GM21737 (cell line): Measurements from ENCODE around the gene DOCK11.
"Not testable (repeated sequence)": the region's sequence is repeated elsewhere in the genome, so short reads cannot be mapped to it uniquely, and the experiment has no call there.

Source experiments
- ATAC-seq: cut with Tn5 transposase; IDR thresholded peaks from one replicate; pipeline ENCODE4 v1.9.1; 2021; ENCODE audit warnings: mild to moderate bottlenecking, moderate library complexity; ENCODE audit not compliant: unreplicated experiment

Gene DOCK11

DNA sequence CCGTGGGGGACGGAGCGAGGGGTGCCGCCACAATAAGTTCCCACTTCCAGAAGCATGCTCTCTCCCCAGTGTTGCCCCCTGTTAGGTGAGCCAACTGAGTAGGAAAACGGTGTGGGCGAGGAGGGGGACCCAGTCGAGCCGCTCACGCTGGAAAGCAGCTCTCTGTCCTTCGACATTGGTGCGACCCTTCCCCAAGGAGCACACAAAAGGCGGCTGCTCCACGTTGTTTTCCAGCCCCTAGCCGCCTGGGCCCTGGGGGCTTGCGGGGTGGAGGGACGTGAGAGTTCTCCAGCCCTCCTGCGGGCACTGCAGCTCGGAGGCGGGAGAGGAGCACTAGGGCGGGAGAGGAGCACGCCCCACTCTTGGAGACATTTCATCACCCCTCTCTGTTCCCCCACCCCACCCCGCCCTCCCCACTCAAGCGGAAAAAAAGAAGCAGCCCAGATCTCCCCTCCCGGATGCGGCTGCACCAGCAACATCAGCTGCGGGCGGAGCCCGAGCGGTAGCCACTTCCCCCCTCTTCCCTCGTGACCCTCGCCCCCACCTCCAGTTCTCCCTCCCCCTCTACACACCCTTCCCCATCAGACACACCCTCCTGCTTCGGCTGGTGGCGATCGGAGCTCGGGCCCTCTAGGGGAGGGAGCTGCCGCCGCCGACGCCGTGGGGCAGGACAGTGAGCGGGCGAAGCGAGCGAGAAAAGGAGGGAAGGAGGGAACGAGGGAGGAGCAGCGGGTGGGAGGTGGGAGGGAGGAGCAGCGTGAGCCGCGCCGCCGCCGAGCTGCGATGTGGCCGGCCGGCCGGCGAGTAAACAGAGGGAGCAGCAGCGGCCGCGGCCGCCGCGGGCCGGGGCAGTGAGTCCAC is at the start of gene DOCK11:
TSS of gene DOCK11 (plus strand) at position 755 of the 861 bp plus-strand sequence. CDS start 157 bp downstream, outside the sequence.
- peak; percentile 54 for ATAC-seq

DNA sequence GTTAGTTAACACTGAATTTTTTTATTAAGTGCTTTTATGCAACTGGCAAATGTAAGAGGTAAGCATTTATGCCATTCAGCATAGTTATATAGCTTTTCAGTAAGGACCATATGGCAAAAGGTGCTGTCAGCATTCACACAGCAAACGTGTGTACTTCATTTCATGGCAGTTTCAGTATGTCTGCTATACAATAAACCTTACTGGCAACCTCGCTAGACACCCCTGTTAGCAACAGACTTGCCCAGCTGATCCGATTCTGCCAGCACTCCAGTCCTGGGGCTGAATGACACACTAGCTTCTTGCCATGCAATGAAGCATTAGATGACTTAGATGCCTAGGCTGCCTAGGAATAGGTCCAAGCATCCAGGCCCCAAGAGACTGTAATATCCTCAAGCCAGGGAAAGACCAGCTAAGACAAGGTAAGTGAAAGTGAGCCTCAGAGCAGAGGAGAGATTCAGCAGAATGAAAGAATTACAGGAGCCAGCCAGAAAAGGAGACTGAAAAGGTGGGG is 47.3 kb upstream of the DOCK11 start:
- ATAC-seq: no peak

DNA sequence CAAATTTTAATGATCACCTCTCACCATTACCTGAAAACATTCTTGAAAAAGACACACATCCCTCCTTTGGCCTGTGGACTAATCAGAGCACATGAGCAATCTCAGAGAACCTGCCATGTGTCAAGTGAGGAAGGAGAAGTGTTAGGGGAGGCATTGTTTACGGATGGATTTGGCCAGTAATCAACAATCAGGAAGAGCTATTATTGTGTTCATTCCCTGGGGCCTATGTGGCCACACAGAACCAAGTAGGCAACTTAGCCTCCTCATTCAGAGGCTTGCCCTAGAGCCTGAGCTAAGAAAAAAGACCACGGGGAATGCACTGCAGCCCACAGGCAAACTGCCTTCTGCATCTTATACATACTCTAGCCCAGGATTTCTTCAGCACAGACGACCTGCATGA is 40.6 kb upstream of the DOCK11 start:
- ATAC-seq: no peak

DNA sequence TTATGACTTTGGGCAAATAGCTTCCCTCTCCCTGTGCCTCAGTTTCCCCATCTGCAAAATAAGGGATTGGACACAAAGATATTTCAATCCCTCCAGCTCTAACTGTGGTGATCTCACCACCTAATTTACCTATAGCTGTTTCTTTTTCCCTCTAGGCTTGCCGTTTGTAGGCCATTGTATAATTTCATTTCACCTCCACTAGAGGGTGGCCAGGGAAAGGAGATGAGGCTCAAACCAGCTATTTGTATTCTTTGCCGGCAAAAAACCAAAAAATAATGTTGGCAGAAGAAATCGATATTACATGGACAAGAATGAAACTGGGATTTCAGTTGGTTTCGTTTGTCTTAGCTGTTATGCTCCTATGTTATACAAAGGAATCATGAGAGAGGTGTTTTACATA is 36.1 kb upstream of the DOCK11 start:
- no peak for ATAC-seq

DNA sequence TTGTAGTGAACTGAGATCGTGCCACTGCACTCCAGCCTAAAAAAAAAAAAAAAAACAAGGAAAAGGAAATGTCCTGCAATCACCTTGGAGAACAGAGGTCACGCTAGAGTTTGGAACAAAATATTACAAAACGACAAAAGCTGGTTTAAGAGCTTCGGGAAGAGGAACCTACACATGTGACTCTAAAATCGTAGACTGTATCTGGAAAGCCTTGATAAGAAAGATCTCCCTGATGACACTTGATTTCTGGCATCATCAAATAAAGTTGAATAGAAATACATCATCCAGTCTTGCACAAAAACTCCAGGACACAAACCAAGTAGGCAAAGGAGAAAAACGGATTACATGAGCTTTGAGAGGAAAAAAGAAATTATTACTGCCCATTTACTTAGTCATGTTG is 31.1 kb upstream of the DOCK11 start:
- no peak for ATAC-seq

DNA sequence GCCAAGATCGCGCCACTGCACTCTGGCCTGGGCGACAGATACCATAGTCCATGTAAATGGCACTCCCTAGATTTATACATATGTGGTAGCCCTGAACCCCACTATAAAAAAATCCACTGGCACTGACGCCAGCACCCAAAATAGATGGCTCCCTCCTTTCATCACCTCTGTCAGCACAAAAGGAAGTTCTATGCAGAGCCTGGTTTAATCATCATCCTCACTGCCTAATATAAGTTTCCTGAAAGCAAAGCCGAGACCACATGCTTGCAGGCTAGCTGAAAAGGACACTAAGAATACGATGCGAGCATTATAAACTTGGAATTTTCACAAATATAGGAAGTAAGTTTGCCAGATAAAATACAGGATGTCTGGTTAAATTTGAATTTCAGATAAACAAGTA is 27.5 kb upstream of the DOCK11 start:
- no peak for ATAC-seq

DNA sequence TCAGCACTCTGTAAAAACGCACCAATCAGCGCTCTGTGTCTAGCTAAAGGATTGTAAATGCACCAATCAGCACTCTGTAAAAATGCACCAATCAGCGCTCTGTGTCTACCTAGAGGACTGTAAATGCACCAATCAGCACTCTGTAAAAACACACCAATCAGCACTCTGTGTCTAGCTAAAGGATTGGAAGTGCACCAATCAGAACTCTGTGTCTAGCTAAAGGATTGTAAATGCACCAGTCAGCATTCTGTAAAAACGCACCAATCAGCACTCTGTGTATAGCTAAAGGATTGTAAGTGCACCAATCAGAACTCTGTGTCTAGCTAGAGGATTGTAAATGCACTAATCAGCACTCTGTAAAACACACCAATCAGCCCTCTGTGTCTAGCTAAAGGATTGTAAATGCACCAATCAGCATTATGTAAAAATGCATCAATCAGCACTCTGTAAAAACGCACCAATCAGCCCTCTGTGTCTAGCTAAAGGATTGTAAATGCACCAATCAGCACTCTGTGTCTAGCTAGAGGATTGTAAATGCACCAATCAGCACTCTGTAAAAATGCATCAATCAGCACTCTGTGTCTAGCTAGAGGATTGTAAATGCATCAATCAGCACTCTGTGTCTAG is 24.8 kb upstream of the DOCK11 start:
- not testable (repeated sequence) for ATAC-seq

DNA sequence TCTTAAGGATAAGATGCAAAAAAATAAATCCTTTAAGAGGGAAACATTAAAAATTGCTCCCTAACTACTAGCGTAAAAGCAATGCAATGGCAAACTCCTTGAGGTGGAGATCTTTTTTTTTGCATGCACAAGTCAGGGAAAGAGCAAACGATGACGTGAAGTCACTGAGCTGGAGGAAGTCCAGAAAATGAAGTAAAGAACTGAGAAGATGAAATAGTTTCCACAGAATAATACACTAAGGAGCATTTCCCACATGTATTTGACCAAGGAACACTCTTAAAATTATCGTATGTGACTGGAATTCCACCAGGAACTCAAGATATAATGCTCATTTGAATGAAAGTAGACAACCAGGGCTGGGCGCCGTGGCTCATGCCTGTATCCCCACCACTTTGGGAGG is 21.0 kb upstream of the DOCK11 start:
- ATAC-seq: no peak

DNA sequence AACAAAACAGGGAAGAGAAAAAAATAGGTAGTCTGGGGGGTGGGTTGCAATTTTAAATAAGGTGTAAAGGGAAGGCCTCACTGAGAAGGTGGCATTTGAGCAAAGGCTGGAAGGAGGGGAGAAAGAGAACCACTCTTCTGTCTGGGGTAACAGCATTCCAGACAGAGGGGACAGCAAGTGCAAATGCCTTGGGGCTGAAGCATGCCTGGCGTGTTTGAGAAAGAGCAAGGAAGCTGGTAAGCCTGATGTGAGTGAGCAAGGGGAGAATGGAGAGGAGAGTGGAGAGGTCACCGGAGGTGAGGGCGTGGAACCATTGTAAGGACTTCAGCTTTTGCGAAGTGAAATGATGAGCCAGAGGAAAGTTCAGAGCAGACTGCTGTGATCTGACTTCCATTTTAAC is 19.7 kb upstream of the DOCK11 start:
- no peak for ATAC-seq

DNA sequence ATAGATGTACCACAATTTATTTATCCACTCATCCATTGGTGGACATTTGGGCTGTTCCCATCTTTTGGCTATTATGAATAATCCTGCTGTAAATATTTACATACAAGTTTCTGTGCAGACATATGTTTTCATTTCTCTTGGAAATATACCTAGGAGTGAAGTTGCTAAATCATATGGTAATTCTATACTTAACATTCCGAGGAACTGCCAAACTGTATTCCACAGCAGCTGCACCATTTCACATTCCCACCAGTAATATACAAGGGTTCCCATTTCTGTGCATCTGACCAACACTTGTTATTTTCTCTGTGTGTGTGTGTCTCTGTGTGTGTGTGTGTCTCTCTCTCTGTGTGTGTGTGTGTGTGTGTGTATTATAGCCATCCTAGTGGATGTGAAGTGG is 15.4 kb upstream of the DOCK11 start:
- no peak for ATAC-seq

DNA sequence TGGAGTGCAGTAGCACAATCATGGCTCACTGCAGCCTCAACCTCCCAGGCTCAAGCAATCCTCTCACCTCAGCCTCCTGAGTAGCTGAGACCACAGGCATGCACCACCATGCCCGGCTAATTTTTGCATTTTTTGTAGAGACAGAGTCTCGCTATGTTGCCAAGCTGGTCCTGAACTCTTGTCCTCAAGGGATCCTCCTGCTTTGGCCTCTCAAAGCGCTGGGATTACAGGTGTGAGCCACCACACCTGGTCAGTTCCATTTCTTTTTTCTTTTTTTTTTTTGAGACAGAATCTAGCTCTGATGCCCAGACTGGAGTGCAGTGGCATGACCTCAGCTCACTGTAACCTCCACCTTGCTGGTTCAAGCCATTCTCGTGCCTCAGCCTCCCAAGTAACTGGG is 13.2 kb upstream of the DOCK11 start:
- not testable (repeated sequence) for ATAC-seq

DNA sequence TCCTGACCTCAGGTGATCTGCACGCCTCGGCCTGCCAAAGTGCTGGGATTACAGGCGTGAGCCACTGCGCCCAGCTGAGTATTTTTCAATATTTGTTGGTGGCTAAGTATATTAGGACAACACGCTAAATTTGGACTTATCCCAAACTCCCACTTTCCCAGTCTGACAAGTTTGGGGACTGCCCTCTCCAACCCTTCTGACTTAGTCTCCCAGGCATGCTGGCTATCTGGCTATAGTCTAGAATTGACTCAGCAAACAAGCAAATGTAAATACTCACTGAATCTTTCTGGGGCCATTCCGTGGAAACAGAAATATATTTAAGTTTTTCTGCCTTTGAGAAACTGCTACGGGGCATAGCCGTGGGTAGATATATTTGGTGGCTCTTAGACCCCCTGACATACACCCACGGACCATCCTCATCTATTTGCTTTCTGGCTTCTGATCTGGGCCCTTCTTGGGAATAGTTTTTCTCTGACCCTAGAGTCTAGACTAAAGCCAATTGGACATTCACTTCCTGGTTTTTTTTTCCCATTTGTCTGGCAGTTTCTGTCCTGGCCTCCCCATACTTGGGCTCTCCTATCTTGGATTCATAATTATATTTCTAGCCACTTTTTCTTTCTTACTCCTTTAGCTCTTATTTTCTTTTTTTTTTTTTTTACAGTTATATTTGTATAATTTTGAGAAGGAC is 11.3 kb upstream of the DOCK11 start:
- ATAC-seq: no peak

DNA sequence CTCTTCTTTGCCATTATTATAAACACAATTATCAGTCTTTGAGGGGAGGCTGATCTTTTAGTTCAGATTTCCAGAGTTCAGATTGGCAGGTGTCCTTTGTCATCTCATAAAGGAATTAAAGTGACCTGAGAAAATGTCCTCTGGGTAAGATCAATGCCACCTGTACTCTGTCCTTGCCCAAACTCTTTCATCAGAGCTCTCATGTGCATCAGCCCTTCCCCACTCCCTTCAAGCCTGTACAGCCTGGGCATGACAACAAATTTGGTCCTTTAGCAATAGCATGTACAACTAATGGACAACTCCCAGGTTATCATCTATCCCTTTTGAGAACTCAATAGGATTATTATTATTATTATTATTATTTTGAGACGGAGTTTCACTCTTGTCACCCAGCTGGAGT is 8.9 kb upstream of the DOCK11 start:
- not testable (repeated sequence) for ATAC-seq

DNA sequence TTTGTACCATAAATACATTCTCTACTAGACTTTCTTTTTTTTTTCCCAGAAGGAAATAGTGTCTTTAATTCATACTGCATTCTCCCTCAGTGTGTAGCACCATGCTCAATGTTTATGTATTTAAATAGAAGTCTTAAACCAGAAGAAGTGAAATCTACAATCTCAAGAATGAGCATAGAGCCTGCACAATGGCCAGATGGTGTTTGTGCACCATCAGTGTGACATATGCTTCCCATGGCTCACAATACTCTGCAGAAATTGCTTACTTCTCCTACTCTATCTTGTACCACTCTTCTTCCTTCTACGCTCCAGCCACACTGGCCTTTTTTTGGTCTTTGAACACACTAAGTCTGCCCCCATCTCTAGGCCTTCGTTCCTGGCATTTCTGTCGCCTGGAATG is 2.6 kb upstream of the DOCK11 start:
- ATAC-seq: no peak

DNA sequence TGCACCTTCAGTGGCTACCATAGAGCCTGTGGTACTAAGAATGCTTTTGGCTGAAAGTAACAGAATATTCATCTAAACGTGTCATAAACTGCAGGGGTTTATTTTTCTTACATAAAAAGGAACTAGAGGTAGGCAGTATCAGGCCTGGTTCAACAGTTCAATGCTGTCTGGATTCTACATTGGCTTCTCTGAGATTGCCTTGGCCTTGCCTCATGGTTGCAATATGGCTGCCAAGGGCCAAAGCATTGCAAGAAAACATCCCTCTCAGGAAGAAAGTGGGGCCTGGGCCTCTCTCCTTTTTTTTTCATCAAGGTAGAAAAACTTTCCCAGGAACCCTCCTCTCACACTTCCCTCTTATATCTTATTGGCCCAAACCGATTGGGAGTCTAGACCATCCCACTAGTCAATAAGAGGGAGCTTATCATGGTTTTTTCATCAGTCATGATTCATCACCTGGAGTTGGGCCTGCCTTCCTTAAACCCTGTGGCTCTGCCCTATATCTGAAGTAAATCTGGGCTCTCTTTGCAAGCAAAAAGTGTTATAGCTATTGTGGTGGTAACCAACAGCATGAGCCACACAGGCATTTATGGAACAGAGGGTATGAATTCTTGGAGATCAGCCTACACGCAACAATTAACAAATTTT is 1.8 kb upstream of the DOCK11 start:
- no peak for ATAC-seq

DNA sequence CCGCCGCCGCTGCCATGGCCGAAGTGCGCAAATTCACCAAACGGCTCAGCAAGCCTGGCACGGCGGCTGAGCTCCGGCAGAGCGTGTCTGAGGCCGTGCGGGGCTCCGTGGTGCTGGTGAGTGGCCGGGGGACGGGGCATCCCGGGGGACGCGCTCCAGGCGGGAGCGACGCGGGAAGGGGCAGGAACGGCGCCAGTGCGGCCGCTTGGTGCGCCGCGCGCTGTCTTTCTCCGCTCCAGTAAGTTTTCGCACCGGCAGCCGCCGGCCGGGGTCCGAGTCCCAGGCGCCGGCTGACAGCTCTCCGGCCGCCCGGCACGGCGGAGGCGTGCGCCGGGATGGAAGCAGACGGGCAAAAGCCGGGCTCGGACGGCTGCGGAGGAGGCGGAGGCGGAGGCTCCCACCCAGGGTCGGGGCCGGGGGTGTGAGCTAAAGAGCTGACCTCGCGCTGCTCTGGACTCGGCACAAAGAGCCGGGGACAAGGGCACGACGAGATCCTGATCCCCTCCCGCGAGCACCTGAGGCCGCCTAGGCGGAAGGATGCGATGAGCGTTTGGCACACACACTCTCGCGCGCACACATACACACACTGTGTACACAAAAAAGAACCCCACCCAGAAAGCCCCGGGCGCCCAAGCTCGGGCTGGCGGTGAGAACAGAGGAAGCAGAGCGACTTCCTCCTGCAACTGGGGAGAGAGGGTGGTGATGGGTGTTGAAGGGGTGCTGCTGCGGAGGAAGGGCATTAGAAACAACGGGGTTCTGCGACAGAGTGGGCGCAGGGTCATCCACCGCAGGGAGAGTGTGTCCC is 545 bp downstream of the DOCK11 start:
- ATAC-seq: peak; percentile 58

DNA sequence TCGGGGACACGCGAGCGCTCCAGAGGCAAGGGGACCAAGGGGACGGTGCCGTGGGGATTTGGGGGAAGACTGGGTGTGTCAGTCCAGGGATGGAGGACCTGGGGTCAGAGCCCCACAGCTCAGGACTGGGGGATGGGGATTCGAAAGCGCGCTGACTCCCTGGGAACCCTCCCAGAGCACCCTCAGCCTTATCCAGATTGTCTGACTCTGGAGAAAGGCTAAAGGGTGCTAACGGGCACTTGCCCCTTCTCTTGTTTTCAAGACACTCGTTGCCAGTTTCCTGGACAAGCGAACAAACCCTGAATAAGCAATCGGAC is 1.1 kb downstream of the DOCK11 start:
- no peak for ATAC-seq

DNA sequence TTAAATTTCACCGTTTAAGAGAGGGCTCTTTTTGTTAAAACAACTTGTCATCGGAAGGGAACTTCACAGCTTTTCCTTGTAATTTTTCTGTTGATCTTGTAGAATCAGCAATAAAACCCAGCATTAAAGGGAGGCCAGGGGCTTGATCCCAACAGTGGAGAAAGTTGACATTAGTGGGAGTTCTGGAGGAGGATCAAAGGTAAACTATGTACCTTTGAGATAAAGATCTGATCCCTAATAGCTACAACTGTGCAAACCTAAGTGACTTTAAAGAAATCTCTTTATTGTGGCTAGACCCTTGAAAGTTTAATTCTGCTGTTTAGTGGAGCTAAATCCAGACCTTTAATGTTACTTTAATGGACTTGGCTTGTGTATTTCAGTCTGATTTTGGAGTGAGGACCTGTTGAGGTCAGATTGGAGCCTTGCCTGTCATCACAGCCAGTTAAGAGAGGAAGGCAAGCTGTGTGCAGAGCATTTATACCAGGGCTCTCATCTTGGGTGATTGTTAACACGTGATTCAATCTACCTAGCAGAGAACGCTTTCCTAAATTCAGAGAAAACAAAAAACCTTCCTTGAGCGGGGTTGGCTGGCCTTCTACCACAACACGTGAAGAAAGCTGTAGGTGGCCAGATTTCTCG is 1.7 kb downstream of the DOCK11 start:
- no peak for ATAC-seq

DNA sequence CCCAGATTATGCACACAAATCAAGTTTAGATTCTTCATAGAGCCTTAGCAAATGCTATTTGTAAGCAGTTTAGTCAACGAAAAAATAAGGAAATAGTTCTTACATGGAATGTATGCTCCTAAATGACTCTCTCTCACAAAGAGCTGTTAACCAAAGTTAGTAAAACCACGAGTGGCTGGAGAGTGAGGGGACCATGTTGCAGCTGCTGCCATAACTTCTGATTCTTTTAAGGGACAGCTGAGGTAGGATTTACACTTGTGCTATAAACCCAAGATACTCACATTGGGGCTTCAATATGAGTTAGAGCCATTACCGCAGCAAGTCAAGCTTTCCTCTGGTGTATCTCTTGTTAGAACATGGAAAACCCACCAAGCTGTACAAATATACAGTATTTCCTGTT is 2.7 kb downstream of the DOCK11 start:
- ATAC-seq: no peak

DNA sequence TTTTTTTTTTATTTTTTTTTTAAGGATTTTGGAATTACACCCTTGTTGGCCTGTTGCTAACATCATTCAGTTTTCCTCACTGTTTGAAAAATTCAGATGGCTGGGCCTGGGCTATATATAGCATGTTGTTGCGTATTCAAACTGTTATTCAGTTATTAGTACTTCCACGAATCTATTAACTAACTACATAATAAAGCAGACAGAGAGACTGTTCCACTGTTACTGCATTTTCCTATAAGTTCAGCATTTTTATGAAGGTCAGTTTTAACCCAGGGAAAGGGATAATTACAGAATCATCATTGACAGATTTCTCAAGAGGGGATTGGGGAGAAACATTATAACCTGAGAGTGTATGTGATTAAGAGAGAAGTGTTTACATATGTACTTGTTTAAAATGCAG is 3.1 kb downstream of the DOCK11 start:
- no peak for ATAC-seq
